Retinal pigment epithelial cell (primary cell): ENCODE results near the gene SORBS1.

Source experiments
- DNase-seq: peaks from one replicate; pipeline ENCODE4 v3.0.0-alpha.2; 2010; ENCODE audit warnings: low read depth
- H3K4me3 ChIP-seq: 2 replicates; pipeline ENCODE4 v1.5.1; 2011; ENCODE audit warnings: mild to moderate bottlenecking, low read length, control low read depth, moderate library complexity
- CTCF ChIP-seq: conservative IDR thresholded peaks from 2 replicates; pipeline ENCODE4 v1.5.1; 2011; ENCODE audit warnings: low read depth, low read length, control low read depth, inconsistent platforms

The SORBS1 gene

GRCh38 chr10:95516774-95517373 lies 44.3 kb downstream of the SORBS1 start:
- no peak overlapping the region for H3K4me3 ChIP-seq
- no peak for DNase-seq
- no peak for TF ChIP-seq CTCF

GRCh38 chr10:95513941-95514392 lies 47.2 kb downstream of the SORBS1 start:
- TF ChIP-seq CTCF = no peak
- no peak overlapping the region for H3K4me3 ChIP-seq
- no peak for DNase-seq

- TF ChIP-seq CTCF = no peak
Observed at GRCh38 chr10:95513008-95513589, 48.1 kb downstream of the SORBS1 start.

GRCh38 chr10:95511314-95511713 lies 49.9 kb downstream of the SORBS1 start:
- no peak overlapping the region for H3K4me3 ChIP-seq
- TF ChIP-seq CTCF = no peak
- DNase-seq = no peak

More at GRCh38 chr10:95513008-95513589, 48.1 kb downstream of the SORBS1 start:
- no peak for DNase-seq
- H3K4me3 ChIP-seq = no peak overlapping the region

- no peak for DNase-seq
- H3K4me3 ChIP-seq = no peak overlapping the region
- no peak for TF ChIP-seq CTCF
Observed at GRCh38 chr10:95509251-95509650, 51.9 kb downstream of the SORBS1 start.

GRCh38 chr10:95508730-95509129 lies 52.4 kb downstream of the SORBS1 start:
- no peak overlapping the region for H3K4me3 ChIP-seq
- no peak for DNase-seq
- no peak for TF ChIP-seq CTCF
